Measurements from ENCODE around the gene SCP2.

Gene SCP2

DNA sequence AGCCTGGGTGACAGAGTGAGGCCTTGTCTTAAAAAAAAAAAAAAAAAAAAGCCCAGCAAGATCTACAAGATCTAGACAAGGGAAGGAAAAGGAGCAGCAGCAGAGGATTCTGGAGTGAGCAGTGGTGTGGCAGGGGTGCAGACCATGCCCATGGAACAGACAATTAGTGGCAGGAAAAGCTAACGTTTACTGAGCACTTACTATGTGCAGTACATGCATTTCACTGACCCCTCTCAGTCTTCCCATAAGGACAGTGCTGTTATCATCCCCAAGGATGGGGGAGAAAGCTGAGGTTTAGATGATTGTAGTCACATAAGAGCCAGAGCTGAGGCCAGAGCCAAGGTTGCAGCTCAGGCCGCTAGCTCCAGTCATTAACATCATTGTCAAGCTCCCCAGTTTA lies 140.8 kb downstream of the SCP2 start:
- TF ChIP-seq, protein P1, sequence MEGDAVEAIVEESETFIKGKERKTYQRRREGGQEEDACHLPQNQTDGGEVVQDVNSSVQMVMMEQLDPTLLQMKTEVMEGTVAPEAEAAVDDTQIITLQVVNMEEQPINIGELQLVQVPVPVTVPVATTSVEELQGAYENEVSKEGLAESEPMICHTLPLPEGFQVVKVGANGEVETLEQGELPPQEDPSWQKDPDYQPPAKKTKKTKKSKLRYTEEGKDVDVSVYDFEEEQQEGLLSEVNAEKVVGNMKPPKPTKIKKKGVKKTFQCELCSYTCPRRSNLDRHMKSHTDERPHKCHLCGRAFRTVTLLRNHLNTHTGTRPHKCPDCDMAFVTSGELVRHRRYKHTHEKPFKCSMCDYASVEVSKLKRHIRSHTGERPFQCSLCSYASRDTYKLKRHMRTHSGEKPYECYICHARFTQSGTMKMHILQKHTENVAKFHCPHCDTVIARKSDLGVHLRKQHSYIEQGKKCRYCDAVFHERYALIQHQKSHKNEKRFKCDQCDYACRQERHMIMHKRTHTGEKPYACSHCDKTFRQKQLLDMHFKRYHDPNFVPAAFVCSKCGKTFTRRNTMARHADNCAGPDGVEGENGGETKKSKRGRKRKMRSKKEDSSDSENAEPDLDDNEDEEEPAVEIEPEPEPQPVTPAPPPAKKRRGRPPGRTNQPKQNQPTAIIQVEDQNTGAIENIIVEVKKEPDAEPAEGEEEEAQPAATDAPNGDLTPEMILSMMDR (IDR thresholded peaks at IDR 0.05; ENCODE audit: insufficient read depth, low read length, poor library complexity, severe bottlenecking), result no peak
- Histone ChIP-seq H3K36me3 (ENCODE audit: control insufficient read depth, insufficient read depth, low read length) (no peaks in the 10 kb centered on the region), H3K27me3 (replicated peaks; ENCODE audit: control insufficient read depth, insufficient read depth, low read length) (no peaks in the 10 kb centered on the region; the same call in 1 of the 2 replicates), H3K4me3 (replicated peaks; ENCODE audit: low read depth, low read length) (no peak overlapping the region)
- DNase-seq (ENCODE audit: extremely low read depth, insufficient read length), result no peak

DNA sequence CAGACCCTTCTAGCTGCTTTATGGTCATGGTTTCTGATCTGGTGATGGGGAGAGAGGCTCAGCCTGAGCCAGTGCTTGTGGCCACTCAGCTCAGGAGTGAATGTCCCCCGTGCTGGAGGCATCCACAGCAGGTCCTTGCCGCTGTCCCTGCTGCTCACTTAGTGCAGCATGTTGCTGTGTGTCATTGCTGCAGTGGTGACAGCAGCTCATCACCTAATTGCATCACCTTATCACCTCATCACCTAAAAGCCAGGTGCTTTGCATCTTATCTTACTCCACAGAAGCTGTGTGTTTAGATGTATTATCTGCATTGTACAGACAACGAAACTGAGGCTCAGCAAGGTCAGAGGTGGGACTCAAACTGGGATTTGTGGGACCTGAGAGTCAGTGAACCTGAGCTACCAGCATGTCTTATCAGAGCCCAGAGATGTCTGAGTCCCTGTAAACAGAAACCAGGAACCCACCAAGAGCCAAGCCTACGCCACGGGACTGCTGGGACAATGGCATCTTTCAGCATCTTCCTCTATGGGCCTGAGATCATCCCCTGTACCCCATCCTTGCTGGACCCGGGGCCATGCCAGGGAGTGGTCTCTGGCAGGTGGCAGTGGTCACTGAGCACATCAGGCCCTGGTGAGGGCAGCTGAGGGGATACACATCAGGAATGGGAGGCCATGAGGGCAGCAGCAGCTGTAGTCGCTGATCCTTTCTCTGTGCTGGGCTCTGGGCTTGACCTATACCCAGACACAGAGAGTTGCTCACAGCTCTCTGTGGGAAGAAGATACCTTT lies 141.4 kb downstream of the SCP2 start:
- TF ChIP-seq, protein P1 (IDR thresholded peaks at IDR 0.05; ENCODE audit: insufficient read depth, low read length, poor library complexity, severe bottlenecking), result no peak
- Histone ChIP-seq H3K27me3 (replicated peaks; ENCODE audit: control insufficient read depth, insufficient read depth, low read length) (no peaks in the 10 kb centered on the region), H3K36me3 (ENCODE audit: control insufficient read depth, insufficient read depth, low read length) (no peaks in the 10 kb centered on the region), H3K4me3 (replicated peaks; ENCODE audit: low read depth, low read length) (no peak overlapping the region)
- no peak for DNase-seq (ENCODE audit: extremely low read depth, insufficient read length)

DNA sequence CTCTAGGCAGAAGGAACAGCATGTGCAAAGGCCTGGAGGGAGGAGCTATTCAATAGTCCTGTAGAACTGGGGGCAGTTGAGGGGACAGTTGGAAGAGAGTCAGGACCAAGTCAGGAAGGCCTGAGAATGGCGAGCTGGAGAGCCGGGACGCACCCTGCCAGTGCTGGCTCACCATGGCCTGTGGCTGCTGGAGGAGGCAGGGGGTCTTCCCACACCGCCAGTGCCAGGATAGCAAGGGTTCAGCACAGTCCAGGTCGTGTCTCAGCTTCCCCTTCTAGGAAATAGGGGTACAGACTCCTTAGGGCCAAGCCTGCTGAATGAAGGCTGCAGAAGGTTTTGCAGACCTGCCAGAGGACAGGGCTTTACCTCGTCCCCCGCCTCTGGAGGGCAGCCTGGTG lies 142.2 kb downstream of the SCP2 start:
- no peaks in the 10 kb centered on the region for H3K27me3 ChIP-seq (replicated peaks; ENCODE audit: control insufficient read depth, insufficient read depth, low read length)
- H3K36me3 ChIP-seq (ENCODE audit: control insufficient read depth, insufficient read depth, low read length), result no peaks in the 10 kb centered on the region
- TF ChIP-seq, protein P1 (IDR thresholded peaks at IDR 0.05; ENCODE audit: insufficient read depth, low read length, poor library complexity, severe bottlenecking), result no peak
- no peak for DNase-seq (ENCODE audit: extremely low read depth, insufficient read length)
- H3K4me3 ChIP-seq (replicated peaks; ENCODE audit: low read depth, low read length), result no peak overlapping the region

DNA sequence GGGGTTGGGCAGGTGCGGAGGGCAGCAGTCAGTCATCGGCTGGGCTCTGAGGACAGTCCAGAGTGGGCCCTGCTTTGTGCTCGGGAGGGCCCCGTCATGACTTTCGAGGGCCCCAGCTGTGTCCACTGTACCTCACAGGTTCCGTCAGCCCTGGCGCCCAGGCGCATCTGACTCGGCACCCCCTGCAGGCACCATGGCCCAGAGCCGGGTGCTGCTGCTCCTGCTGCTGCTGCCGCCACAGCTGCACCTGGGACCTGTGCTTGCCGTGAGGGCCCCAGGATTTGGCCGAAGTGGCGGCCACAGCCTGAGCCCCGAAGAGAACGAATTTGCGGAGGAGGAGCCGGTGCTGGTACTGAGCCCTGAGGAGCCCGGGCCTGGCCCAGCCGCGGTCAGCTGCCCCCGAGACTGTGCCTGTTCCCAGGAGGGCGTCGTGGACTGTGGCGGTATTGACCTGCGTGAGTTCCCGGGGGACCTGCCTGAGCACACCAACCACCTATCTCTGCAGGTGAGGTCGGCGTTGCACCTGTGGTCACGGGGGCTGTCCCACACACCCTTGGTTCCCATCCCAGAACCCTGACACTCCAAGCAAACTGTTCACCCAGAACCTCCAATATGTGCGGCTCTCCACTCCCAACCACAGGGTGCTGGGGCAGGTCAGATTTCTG lies 142.7 kb downstream of the SCP2 start:
- no peaks in the 10 kb centered on the region for H3K27me3 ChIP-seq (replicated peaks; ENCODE audit: control insufficient read depth, insufficient read depth, low read length)
- no peaks in the 10 kb centered on the region for H3K36me3 ChIP-seq (ENCODE audit: control insufficient read depth, insufficient read depth, low read length)
- no peak overlapping the region for H3K4me3 ChIP-seq (replicated peaks; ENCODE audit: low read depth, low read length)
- TF ChIP-seq, protein P1 (IDR thresholded peaks at IDR 0.05; ENCODE audit: insufficient read depth, low read length, poor library complexity, severe bottlenecking), result no peak
- no peak for DNase-seq (ENCODE audit: extremely low read depth, insufficient read length)

DNA sequence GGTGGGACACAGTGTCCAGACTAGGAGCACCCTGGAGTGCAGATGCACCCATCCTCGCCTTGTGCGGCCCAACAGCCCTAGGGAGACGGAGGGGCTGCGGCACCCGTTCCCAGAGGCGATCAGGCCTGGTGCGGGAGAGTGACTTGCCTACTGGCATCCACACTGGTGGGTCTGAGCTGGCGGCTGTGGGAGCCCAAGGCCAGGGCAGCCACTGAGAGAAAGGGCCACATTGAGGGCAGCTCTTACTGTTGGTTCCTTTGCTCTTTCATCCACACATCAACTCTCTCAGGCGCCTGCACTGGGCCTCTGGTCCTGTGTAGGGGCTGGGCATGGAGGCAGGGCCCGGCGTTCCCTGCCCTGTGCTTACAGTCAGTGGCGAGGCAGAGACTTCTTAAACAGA lies 143.5 kb downstream of the SCP2 start:
- H3K4me3 ChIP-seq (replicated peaks; ENCODE audit: low read depth, low read length), result no peak overlapping the region
- H3K27me3 ChIP-seq (replicated peaks; ENCODE audit: control insufficient read depth, insufficient read depth, low read length), result no peaks in the 10 kb centered on the region
- no peak for DNase-seq (ENCODE audit: extremely low read depth, insufficient read length)
- no peaks in the 10 kb centered on the region for H3K36me3 ChIP-seq (ENCODE audit: control insufficient read depth, insufficient read depth, low read length)
- TF ChIP-seq, protein P1 (IDR thresholded peaks at IDR 0.05; ENCODE audit: insufficient read depth, low read length, poor library complexity, severe bottlenecking), result no peak
